Measurements from ENCODE around the gene SYNJ2BP. TPM values are rescaled to one million over a fixed set of nuclear protein-coding genes. Genes with fewer than 3 reads are reported as not detected.
A peak's percentile ranks its signal among the peaks of the same experiment; 100 is the strongest.
"Not testable (repeated sequence)": the region's sequence is repeated elsewhere in the genome, so short reads cannot be mapped to it uniquely, and the experiment has no call there.

The SYNJ2BP gene
- total and polyA plus RNA-seq, 12 donors = 11.6 to 64.8 (median 53.9) TPM

GRCh38 chr14:70448633-70449340 is 31.9 kb upstream of the SYNJ2BP start:
- Histone ChIP-seq H3K9me3 (peaks cover 0 to 18% (median 0%) of the 10 kb centered on the region in 11 donors), H3K27ac (no peak overlapping the region), H3K4me3 (no peak overlapping the region), H3K36me3 (no peaks in the 10 kb centered on the region), H3K27me3 (no peaks in the 10 kb centered on the region), H3K4me1 (no peaks in the 10 kb centered on the region)
- DNase-seq = no peak
- peak in 1 of 8 donors; percentile 29 for ATAC-seq
- intact Hi-C loops (cut with DNase I) = no loop called here
- TF ChIP-seq CTCF (IDR thresholded peaks at IDR 0.05) = no peak
- WGBS, 2 donors = 79 to 84% methylated on average over 4 of the region's 4 CpGs

DNA sequence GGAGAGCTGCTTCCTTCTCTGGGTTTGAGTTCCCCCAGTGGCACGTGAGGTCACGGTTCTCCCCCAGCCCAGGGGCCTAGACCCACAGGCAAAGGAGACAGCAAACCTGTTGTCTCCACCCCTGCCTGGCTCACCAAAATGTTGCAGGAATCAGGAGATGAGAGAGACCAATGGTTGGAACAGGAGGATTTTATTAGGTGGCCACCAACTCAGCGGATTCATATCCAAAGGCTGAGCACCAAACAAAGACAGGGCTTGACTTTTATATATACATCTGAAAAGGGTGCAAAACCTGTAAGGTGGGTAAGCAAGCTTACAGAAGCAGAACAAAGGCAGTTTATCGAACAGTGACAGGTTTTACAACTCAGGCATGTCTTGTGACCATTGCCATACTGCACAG is 25.9 kb upstream of the SYNJ2BP start:
- no peaks in the 10 kb centered on the region for H3K4me1 ChIP-seq
- ATAC-seq (no peak), DNase-seq (no peak)
- no peaks in the 10 kb centered on the region for H3K27me3 ChIP-seq
- WGBS, 2 donors = 91 to 93% methylated on average over 4 of the region's 4 CpGs
- H3K36me3 ChIP-seq = no peaks in the 10 kb centered on the region
- intact Hi-C loops (cut with DNase I) = no loop called here
- no peak overlapping the region for H3K27ac ChIP-seq
- peaks cover 0 to 49% (median 14%) of the 10 kb centered on the region in 11 donors for H3K9me3 ChIP-seq
- no peak overlapping the region for H3K4me3 ChIP-seq
- TF ChIP-seq CTCF (IDR thresholded peaks at IDR 0.05) = no peak

DNA sequence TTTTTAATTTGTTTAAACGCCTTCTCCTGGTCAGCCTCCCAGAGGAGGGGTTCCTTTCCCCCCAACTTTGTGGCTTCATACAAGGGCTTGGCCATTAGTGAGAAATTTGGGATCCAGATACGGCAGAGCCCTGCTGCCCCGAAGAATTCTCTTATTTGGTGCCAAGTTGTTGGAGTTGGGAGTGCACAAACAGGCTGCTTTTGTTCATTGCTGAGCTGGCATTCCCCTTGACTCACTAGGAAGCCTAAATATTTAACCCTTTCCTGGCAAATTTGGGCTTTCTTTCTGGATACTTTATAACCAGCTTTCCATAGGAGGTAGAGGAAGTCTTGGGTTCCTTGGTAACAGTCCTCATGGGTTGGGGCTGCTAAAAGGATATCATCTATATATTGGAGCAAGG is 24.8 kb upstream of the SYNJ2BP start:
- Histone ChIP-seq H3K36me3 (no peaks in the 10 kb centered on the region), H3K27me3 (no peaks in the 10 kb centered on the region), H3K27ac (no peak overlapping the region), H3K9me3 (peaks cover 0 to 60% (median 23%) of the 10 kb centered on the region in 11 donors), H3K4me1 (no peaks in the 10 kb centered on the region), H3K4me3 (no peak overlapping the region)
- 69 to 71% methylated on average over 3 of the region's 3 CpGs for WGBS, 2 donors
- DNase-seq = no peak
- no peak for TF ChIP-seq CTCF (IDR thresholded peaks at IDR 0.05)
- no peak for ATAC-seq
- intact Hi-C loops (cut with DNase I) = no loop called here

DNA sequence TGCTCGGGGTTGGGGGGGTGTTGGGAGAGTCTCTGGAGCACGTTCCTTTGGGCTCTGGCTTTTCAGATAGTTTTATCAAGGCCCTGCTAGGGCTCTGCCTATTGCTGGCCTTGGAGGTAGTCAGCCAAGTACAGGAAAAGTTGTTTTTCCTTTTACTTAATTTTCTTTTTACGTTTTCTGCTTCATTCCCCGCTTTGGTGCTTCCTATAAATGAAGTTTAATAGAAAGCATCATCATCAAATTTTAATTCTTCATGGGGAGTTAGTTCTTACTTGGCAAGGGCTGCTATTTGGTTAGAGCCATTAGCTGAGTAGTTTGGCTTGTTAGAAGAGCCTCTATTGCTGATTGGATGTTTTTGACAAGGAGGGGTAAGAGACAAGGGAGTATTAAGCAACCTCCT is 20.0 kb upstream of the SYNJ2BP start:
- H3K9me3 ChIP-seq = peaks cover 0 to 53% (median 10%) of the 10 kb centered on the region in 11 donors

DNA sequence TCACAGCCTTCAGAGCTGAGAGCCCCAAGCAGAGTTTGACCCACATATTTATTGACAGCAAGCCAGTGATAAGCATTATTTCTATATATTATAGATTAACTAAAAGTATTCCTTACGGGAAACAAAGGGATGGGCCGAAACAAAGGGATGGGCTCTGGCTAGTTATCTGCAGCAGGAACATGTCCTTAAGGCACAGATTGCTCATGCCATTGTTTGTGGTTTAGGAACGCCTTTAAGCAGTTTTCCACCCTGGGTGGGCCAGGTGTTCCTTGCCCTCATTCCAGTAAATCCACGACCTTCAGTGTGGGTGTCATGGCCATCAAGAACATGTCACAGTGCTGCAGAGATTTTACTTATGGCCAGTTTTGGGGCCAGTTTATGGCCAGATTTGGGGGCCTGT is 9.7 kb upstream of the SYNJ2BP start:
- 74 to 79% methylated on average over 4 of the region's 4 CpGs for WGBS, 2 donors
- H3K27ac ChIP-seq; H3K27me3 ChIP-seq; H3K4me3 ChIP-seq; intact Hi-C loops (cut with DNase I); H3K36me3 ChIP-seq; H3K4me1 ChIP-seq; DNase-seq; ATAC-seq: not testable (repeated sequence)
- H3K9me3 ChIP-seq = peaks cover 0 to 28% (median 12%) of the 10 kb centered on the region in 11 donors

More for the DNA sequence above, 20.0 kb upstream of the SYNJ2BP start:
- Histone ChIP-seq H3K27me3 (no peaks in the 10 kb centered on the region), H3K4me3 (no peak overlapping the region), H3K36me3 (no peaks in the 10 kb centered on the region), H3K27ac (no peak overlapping the region), H3K4me1 (no peaks in the 10 kb centered on the region)
- WGBS, 2 donors = 35 to 49% methylated on average over 4 of the region's 4 CpGs
- DNase-seq = no peak
- no peak for ATAC-seq
- intact Hi-C loops (cut with DNase I) = no loop called here
- TF ChIP-seq CTCF (IDR thresholded peaks at IDR 0.05) = no peak

Measured in heart right ventricle (tissue), 16 donors.